ENCODE data around the gene PLEKHJ1.

The PLEKHJ1 gene

GRCh38 chr19:2269244-2270156, 33.4 kb upstream of the PLEKHJ1 start:
- Histone ChIP-seq H3K4me1 (ENCODE audit: control insufficient read depth in 5 of 5, insufficient read depth in 5 of 5, low read length in 5 of 5) (peaks cover 8 to 70% (median 62%) of the 10 kb centered on the region in 5 donors), H3K4me3 (ENCODE audit: low read depth in 1 of 5, low read length in 5 of 5) (peak overlapping the region; percentile 63 to 100 (median 99)), H3K9ac (ENCODE audit: low read length in 5 of 5) (peak overlapping the region in 4 of 5 donors; percentile 90 to 97 (median 96)), H3K27me3 (ENCODE audit: control insufficient read depth in 5 of 5, insufficient read depth in 4 of 5, low read length in 5 of 5) (no peaks in the 10 kb centered on the region), H3K27ac (ENCODE audit: low read depth, low read length) (peak overlapping the region; percentile 95), H3K36me3 (ENCODE audit: control insufficient read depth in 5 of 5, insufficient read depth in 5 of 5, low read length in 5 of 5) (peaks cover 0 to 22% (median 11%) of the 10 kb centered on the region in 5 donors), H3K9me3 (ENCODE audit: control insufficient read depth in 5 of 5, low read length in 5 of 5) (no peaks in the 10 kb centered on the region)

GRCh38 chr19:2268861-2269243, 32.7 kb upstream of the PLEKHJ1 start:
- H3K4me1 ChIP-seq (ENCODE audit: control insufficient read depth in 5 of 5, insufficient read depth in 5 of 5, low read length in 5 of 5): peaks cover 8 to 64% (median 55%) of the 10 kb centered on the region in 5 donors
- no peaks in the 10 kb centered on the region for H3K9me3 ChIP-seq (ENCODE audit: control insufficient read depth in 5 of 5, low read length in 5 of 5)
- no peak overlapping the region for H3K27ac ChIP-seq (ENCODE audit: low read depth, low read length)

GRCh38 chr19:2268480-2268830, 32.3 kb upstream of the PLEKHJ1 start:
- Histone ChIP-seq H3K27ac (ENCODE audit: low read depth, low read length) (no peak overlapping the region), H3K36me3 (ENCODE audit: control insufficient read depth in 5 of 5, insufficient read depth in 5 of 5, low read length in 5 of 5) (peaks cover 0 to 19% (median 11%) of the 10 kb centered on the region in 5 donors), H3K9me3 (ENCODE audit: control insufficient read depth in 5 of 5, low read length in 5 of 5) (no peaks in the 10 kb centered on the region), H3K4me1 (ENCODE audit: control insufficient read depth in 5 of 5, insufficient read depth in 5 of 5, low read length in 5 of 5) (peaks cover 8 to 60% (median 52%) of the 10 kb centered on the region in 5 donors), H3K9ac (ENCODE audit: low read length in 5 of 5) (peak overlapping the region in 2 of 5 donors; percentile 55 to 56), H3K27me3 (ENCODE audit: control insufficient read depth in 5 of 5, insufficient read depth in 4 of 5, low read length in 5 of 5) (no peaks in the 10 kb centered on the region), H3K4me3 (ENCODE audit: low read depth in 1 of 5, low read length in 5 of 5) (peak overlapping the region in 4 of 5 donors; percentile 59 to 99 (median 84))

More at GRCh38 chr19:2268861-2269243, 32.7 kb upstream of the PLEKHJ1 start:
- H3K27me3 ChIP-seq (ENCODE audit: control insufficient read depth in 5 of 5, insufficient read depth in 4 of 5, low read length in 5 of 5): no peaks in the 10 kb centered on the region
- peak overlapping the region in 4 of 5 donors; percentile 59 to 99 (median 84) for H3K4me3 ChIP-seq (ENCODE audit: low read depth in 1 of 5, low read length in 5 of 5)
- peaks cover 0 to 19% (median 11%) of the 10 kb centered on the region in 5 donors for H3K36me3 ChIP-seq (ENCODE audit: control insufficient read depth in 5 of 5, insufficient read depth in 5 of 5, low read length in 5 of 5)
- peak overlapping the region in 3 of 5 donors; percentile 41 to 56 (median 55) for H3K9ac ChIP-seq (ENCODE audit: low read length in 5 of 5)

- H3K9ac ChIP-seq (ENCODE audit: low read length in 5 of 5): peak overlapping the region in 2 of 5 donors; percentile 23 to 41
- peak overlapping the region in 2 of 5 donors; percentile 22 to 32 for H3K4me3 ChIP-seq (ENCODE audit: low read depth in 1 of 5, low read length in 5 of 5)
- peaks cover 0 to 3% (median under 1%) of the 10 kb centered on the region in 5 donors for H3K36me3 ChIP-seq (ENCODE audit: control insufficient read depth in 5 of 5, insufficient read depth in 5 of 5, low read length in 5 of 5)
- peaks cover 5 to 39% (median 32%) of the 10 kb centered on the region in 5 donors for H3K4me1 ChIP-seq (ENCODE audit: control insufficient read depth in 5 of 5, insufficient read depth in 5 of 5, low read length in 5 of 5)
- no peaks in the 10 kb centered on the region for H3K27me3 ChIP-seq (ENCODE audit: control insufficient read depth in 5 of 5, insufficient read depth in 4 of 5, low read length in 5 of 5)
- H3K9me3 ChIP-seq (ENCODE audit: control insufficient read depth in 5 of 5, low read length in 5 of 5): no peaks in the 10 kb centered on the region
- peak overlapping the region; percentile 46 for H3K27ac ChIP-seq (ENCODE audit: low read depth, low read length)
These were observed 30.3 kb upstream of the PLEKHJ1 start for GRCh38 chr19:2266183-2266993.

GRCh38 chr19:2261438-2262172, 25.5 kb upstream of the PLEKHJ1 start:
- no peak overlapping the region for H3K27ac ChIP-seq (ENCODE audit: low read depth, low read length)
- H3K4me1 ChIP-seq (ENCODE audit: control insufficient read depth in 5 of 5, insufficient read depth in 5 of 5, low read length in 5 of 5): peaks cover 3 to 9% (median 7%) of the 10 kb centered on the region in 5 donors
- no peaks in the 10 kb centered on the region for H3K9me3 ChIP-seq (ENCODE audit: control insufficient read depth in 5 of 5, low read length in 5 of 5)
- H3K9ac ChIP-seq (ENCODE audit: low read length in 5 of 5): no peak overlapping the region
- H3K36me3 ChIP-seq (ENCODE audit: control insufficient read depth in 5 of 5, insufficient read depth in 5 of 5, low read length in 5 of 5): no peaks in the 10 kb centered on the region
- H3K4me3 ChIP-seq (ENCODE audit: low read depth in 1 of 5, low read length in 5 of 5): no peak overlapping the region
- H3K27me3 ChIP-seq (ENCODE audit: control insufficient read depth in 5 of 5, insufficient read depth in 4 of 5, low read length in 5 of 5): no peaks in the 10 kb centered on the region

- no peak overlapping the region for H3K27ac ChIP-seq (ENCODE audit: low read depth, low read length)
- no peaks in the 10 kb centered on the region for H3K9me3 ChIP-seq (ENCODE audit: control insufficient read depth in 5 of 5, low read length in 5 of 5)
- no peaks in the 10 kb centered on the region for H3K27me3 ChIP-seq (ENCODE audit: control insufficient read depth in 5 of 5, insufficient read depth in 4 of 5, low read length in 5 of 5)
- H3K9ac ChIP-seq (ENCODE audit: low read length in 5 of 5): no peak overlapping the region
- no peaks in the 10 kb centered on the region for H3K4me1 ChIP-seq (ENCODE audit: control insufficient read depth in 5 of 5, insufficient read depth in 5 of 5, low read length in 5 of 5)
- H3K36me3 ChIP-seq (ENCODE audit: control insufficient read depth in 5 of 5, insufficient read depth in 5 of 5, low read length in 5 of 5): no peaks in the 10 kb centered on the region
- no peak overlapping the region for H3K4me3 ChIP-seq (ENCODE audit: low read depth in 1 of 5, low read length in 5 of 5)
These were observed 24.2 kb upstream of the PLEKHJ1 start for GRCh38 chr19:2260341-2260805.

- Histone ChIP-seq H3K27ac (ENCODE audit: low read depth, low read length) (no peak overlapping the region), H3K4me1 (ENCODE audit: control insufficient read depth in 5 of 5, insufficient read depth in 5 of 5, low read length in 5 of 5) (no peaks in the 10 kb centered on the region)
These were observed 23.2 kb upstream of the PLEKHJ1 start for GRCh38 chr19:2259336-2259735.

GRCh38 chr19:2255982-2256685, 20.0 kb upstream of the PLEKHJ1 start, which contains the start of gene JSRP1:
Gene JSRP1 (minus strand): TSS chr19:2256417. CDS start chr19:2255314, 1,103 bp downstream.
- H3K9me3 ChIP-seq (ENCODE audit: control insufficient read depth in 5 of 5, low read length in 5 of 5): no peaks in the 10 kb centered on the region
- no peak within 1 kb of the TSS for H3K27ac ChIP-seq (ENCODE audit: low read depth, low read length)
- no peak within 1 kb of the TSS for H3K4me3 ChIP-seq (ENCODE audit: low read depth in 1 of 5, low read length in 5 of 5)
- H3K4me1 ChIP-seq (ENCODE audit: control insufficient read depth in 5 of 5, insufficient read depth in 5 of 5, low read length in 5 of 5): peaks cover 0 to 29% (median 22%) of the 10 kb centered on the region in 5 donors
- H3K9ac ChIP-seq (ENCODE audit: low read length in 5 of 5): no peak within 1 kb of the TSS
- peaks cover 26 to 29% (median 28%) of the 10 kb centered on the region in 5 donors for H3K27me3 ChIP-seq (ENCODE audit: control insufficient read depth in 5 of 5, insufficient read depth in 4 of 5, low read length in 5 of 5)
- H3K36me3 ChIP-seq (ENCODE audit: control insufficient read depth in 5 of 5, insufficient read depth in 5 of 5, low read length in 5 of 5): no peaks in the 10 kb centered on the region

More at GRCh38 chr19:2259336-2259735, 23.2 kb upstream of the PLEKHJ1 start:
- Histone ChIP-seq H3K36me3 (ENCODE audit: control insufficient read depth in 5 of 5, insufficient read depth in 5 of 5, low read length in 5 of 5) (no peaks in the 10 kb centered on the region), H3K4me3 (ENCODE audit: low read depth in 1 of 5, low read length in 5 of 5) (no peak overlapping the region), H3K9ac (ENCODE audit: low read length in 5 of 5) (no peak overlapping the region), H3K9me3 (ENCODE audit: control insufficient read depth in 5 of 5, low read length in 5 of 5) (no peaks in the 10 kb centered on the region), H3K27me3 (ENCODE audit: control insufficient read depth in 5 of 5, insufficient read depth in 4 of 5, low read length in 5 of 5) (peaks cover 0 to under 1% (median 0%) of the 10 kb centered on the region in 5 donors)
